MM.1S (cell line): ENCODE measurements around the gene CRTC3.
A peak's percentile ranks its signal among the peaks of the same experiment; 100 is the strongest.

ENCODE experiments used
- DNase-seq: peaks from one replicate; pipeline ENCODE4 v3.0.0-alpha.2; 2015
- H2AFZ ChIP-seq: fragments of 300-600 bp; sonication (generic); 2 replicates; pipeline ENCODE4 v1.6.0; 2016; ENCODE audit warnings: antibody characterized with exemption, low read length
- H3F3A ChIP-seq: fragments of 300-600 bp; sonication (generic); 2 replicates; pipeline ENCODE4 v1.6.1; 2016; ENCODE audit warnings: mild to moderate bottlenecking, antibody characterized with exemption, low read length, moderate library complexity, mixed read lengths; ENCODE audit not compliant: insufficient read depth
- H3K27ac ChIP-seq: fragments of 300-600 bp; sonication (generic); 2 replicates; pipeline ENCODE4 v1.5.1; 2016; ENCODE audit warnings: mild to moderate bottlenecking, low read length
- H3K27me3 ChIP-seq: fragments of 300-600 bp; sonication (generic); replicated peaks from 2 replicates; pipeline ENCODE4 v1.6.0; 2016; ENCODE audit warnings: low read length; ENCODE audit not compliant: insufficient read depth
- H3K36me3 ChIP-seq: fragments of 300-600 bp; sonication (generic); replicated peaks from 2 replicates; pipeline ENCODE4 v1.6.1; 2016; ENCODE audit warnings: mild to moderate bottlenecking, low read length, mixed read lengths; ENCODE audit not compliant: insufficient read depth
- H3K4me1 ChIP-seq: fragments of 300-600 bp; sonication (generic); 2 replicates; pipeline ENCODE4 v1.6.1; 2016; ENCODE audit warnings: low read length, mixed read lengths
- H3K4me2 ChIP-seq: fragments of 300-600 bp; sonication (generic); 2 replicates; pipeline ENCODE4 v1.6.0; 2016; ENCODE audit warnings: low read depth, low read length
- H3K4me3 ChIP-seq: fragments of 300-600 bp; sonication (generic); 2 replicates; pipeline ENCODE4 v1.5.1; 2016; ENCODE audit warnings: low read length, mixed read lengths
- H3K79me2 ChIP-seq: fragments of 300-600 bp; sonication (generic); 2 replicates; pipeline ENCODE4 v1.6.1; 2016; ENCODE audit warnings: mixed run types, low read length, mixed read lengths
- H3K9ac ChIP-seq: fragments of 300-600 bp; sonication (generic); 2 replicates; pipeline ENCODE4 v1.6.1; 2016; ENCODE audit warnings: low read length, mixed read lengths
- H3K9me2 ChIP-seq: fragments of 300-600 bp; sonication (generic); replicated peaks from 2 replicates; pipeline ENCODE4 v1.6.1; 2016; ENCODE audit warnings: mild to moderate bottlenecking, low read length, mixed read lengths; ENCODE audit not compliant: insufficient read depth
- H3K9me3 ChIP-seq: fragments of 300-600 bp; sonication (generic); replicated peaks from 2 replicates; pipeline ENCODE4 v1.6.1; 2016; ENCODE audit warnings: mild to moderate bottlenecking, low read length, mixed read lengths; ENCODE audit not compliant: insufficient read depth
- H4K20me1 ChIP-seq: fragments of 300-600 bp; sonication (generic); 2 replicates; pipeline ENCODE4 v1.6.1; 2016; ENCODE audit warnings: mild to moderate bottlenecking, low read length, moderate library complexity, mixed read lengths; ENCODE audit not compliant: insufficient read depth
- CTCF ChIP-seq: fragments of 300-600 bp; sonication (generic); IDR thresholded peaks from 2 replicates; pipeline ENCODE4 v1.5.1; 2016; ENCODE audit warnings: antibody characterized with exemption, low read length, mixed read lengths
- EZH2 ChIP-seq: fragments of 300-600 bp; sonication (generic); optimal IDR thresholded peaks from 2 replicates; pipeline ENCODE3; 2017; ENCODE audit warnings: low read depth, mild to moderate bottlenecking, antibody characterized with exemption, low read length, mixed read lengths
- EZH2phosphoT487 ChIP-seq: fragments of 300-600 bp; sonication (generic); IDR thresholded peaks from 2 replicates; pipeline ENCODE4 v1.6.1; 2018; ENCODE audit warnings: antibody characterized with exemption, low read length

The CRTC3 gene

GRCh38 chr15:90647326-90647725 lies 117.6 kb downstream of the CRTC3 start:
- Histone ChIP-seq H3K4me1 (no peaks in the 10 kb centered on the region), H2AFZ (no peak overlapping the region), H4K20me1 (no peaks in the 10 kb centered on the region), H3K36me3 (no peaks in the 10 kb centered on the region), H3K27me3 (peaks cover 36% of the 10 kb centered on the region), H3K9me3 (no peaks in the 10 kb centered on the region), H3K9ac (no peak overlapping the region), H3K27ac (no peak overlapping the region), H3K4me2 (no peak overlapping the region), H3K4me3 (no peak overlapping the region), H3K9me2 (no peaks in the 10 kb centered on the region), H3K79me2 (no peaks in the 10 kb centered on the region), H3F3A (no peaks in the 10 kb centered on the region)
- no peak for DNase-seq
- TF ChIP-seq EZH2: no peak
- TF ChIP-seq CTCF: no peak
- no peak for TF ChIP-seq EZH2phosphoT487

GRCh38 chr15:90648137-90649070 lies 118.7 kb downstream of the CRTC3 start:
- no peak overlapping the region for H2AFZ ChIP-seq
- DNase-seq: peak; percentile 65
- no peaks in the 10 kb centered on the region for H3K9me3 ChIP-seq
- no peaks in the 10 kb centered on the region for H3K4me1 ChIP-seq
- H3K27me3 ChIP-seq: peaks cover 47% of the 10 kb centered on the region
- no peaks in the 10 kb centered on the region for H3K9me2 ChIP-seq
- H4K20me1 ChIP-seq: no peaks in the 10 kb centered on the region
- H3F3A ChIP-seq: no peaks in the 10 kb centered on the region
- H3K79me2 ChIP-seq: no peaks in the 10 kb centered on the region
- H3K4me3 ChIP-seq: no peak overlapping the region
- TF ChIP-seq CTCF (peak; percentile 89), EZH2phosphoT487 (no peak)
- no peak overlapping the region for H3K4me2 ChIP-seq
- H3K27ac ChIP-seq: no peak overlapping the region
- no peaks in the 10 kb centered on the region for H3K36me3 ChIP-seq
- H3K9ac ChIP-seq: no peak overlapping the region

- Histone ChIP-seq H3K36me3 (no peaks in the 10 kb centered on the region), H3K4me2 (no peak overlapping the region), H3K79me2 (no peaks in the 10 kb centered on the region), H3K4me3 (no peak overlapping the region), H3K27ac (no peak overlapping the region), H3K9ac (no peak overlapping the region), H2AFZ (no peak overlapping the region), H4K20me1 (no peaks in the 10 kb centered on the region), H3K27me3 (peaks cover 66% of the 10 kb centered on the region), H3K9me2 (no peaks in the 10 kb centered on the region), H3K4me1 (no peaks in the 10 kb centered on the region), H3F3A (no peaks in the 10 kb centered on the region), H3K9me3 (no peaks in the 10 kb centered on the region)
- no peak for DNase-seq
- TF ChIP-seq EZH2 (no peak), CTCF (no peak), EZH2phosphoT487 (no peak)
Observed at GRCh38 chr15:90650117-90650955, 120.6 kb downstream of the CRTC3 start.
